MM.1S (cell line): ENCODE data around the gene RAD23A.

ENCODE experiments used
- CTCF ChIP-seq: fragments of 300-600 bp; sonication (generic); IDR thresholded peaks from 2 replicates; pipeline ENCODE4 v1.5.1; 2016; ENCODE audit warnings: antibody characterized with exemption, low read length, mixed read lengths
- EZH2phosphoT487 ChIP-seq: fragments of 300-600 bp; sonication (generic); IDR thresholded peaks from 2 replicates; pipeline ENCODE4 v1.6.1; 2018; ENCODE audit warnings: antibody characterized with exemption, low read length

GRCh38 chr19:12953138-12953798 lies 7.6 kb downstream of the RAD23A start:
- TF ChIP-seq CTCF: no peak
- TF ChIP-seq EZH2phosphoT487: no peak
